DOHH2 (cell line): ENCODE data around the gene SV2B.

Source experiments
- H3F3A ChIP-seq: fragments of 200-600 bp; sonication (generic), shearing (Covaris generic); 2 replicates; pipeline ENCODE4 v1.6.0; 2016; ENCODE audit warnings: antibody characterized with exemption, mild to moderate bottlenecking; ENCODE audit not compliant: control insufficient read depth, insufficient read depth
- H3K27ac ChIP-seq: fragments of 200-600 bp; sonication (generic); 2 replicates; pipeline ENCODE4 v1.5.1; 2014; ENCODE audit warnings: low read depth, mild to moderate bottlenecking, low read length, moderate library complexity
- H3K27me3 ChIP-seq: fragments of 200-600 bp; sonication (generic); 2 replicates; pipeline ENCODE4 v1.6.1; 2014; ENCODE audit warnings: mild to moderate bottlenecking, low read length, mixed read lengths; ENCODE audit not compliant: control insufficient read depth
- H3K36me3 ChIP-seq: fragments of 200-600 bp; sonication (generic); 2 replicates; pipeline ENCODE4 v1.6.1; 2014; ENCODE audit warnings: mild to moderate bottlenecking, low read length, moderate library complexity, mixed read lengths; ENCODE audit not compliant: control insufficient read depth
- H3K4me1 ChIP-seq: fragments of 200-600 bp; sonication (generic); 2 replicates; pipeline ENCODE4 v1.6.1; 2014; ENCODE audit warnings: mild to moderate bottlenecking, low read length, mixed read lengths; ENCODE audit not compliant: control insufficient read depth
- H3K4me2 ChIP-seq: fragments of 200-600 bp; sonication (generic); 2 replicates; pipeline ENCODE4 v1.6.0; 2014; ENCODE audit warnings: mild to moderate bottlenecking, low read length, moderate library complexity
- H3K4me3 ChIP-seq: fragments of 200-600 bp; sonication (generic); 2 replicates; pipeline ENCODE4 v1.5.1; 2014; ENCODE audit warnings: mild to moderate bottlenecking, low read length, mixed read lengths
- H3K79me2 ChIP-seq: fragments of 200-600 bp; sonication (generic); 2 replicates; pipeline ENCODE4 v1.6.1; 2014; ENCODE audit warnings: mild to moderate bottlenecking, low read length, mixed read lengths; ENCODE audit not compliant: control insufficient read depth
- H3K9me2 ChIP-seq: fragments of 200-600 bp; sonication (generic); replicated peaks from 2 replicates; pipeline ENCODE4 v1.6.1; 2014; ENCODE audit warnings: mild to moderate bottlenecking, low read length, mixed read lengths; ENCODE audit not compliant: control insufficient read depth
- H3K9me3 ChIP-seq: fragments of 200-600 bp; sonication (generic); 2 replicates; pipeline ENCODE4 v1.6.1; 2014; ENCODE audit warnings: antibody characterized with exemption, low read length, mixed read lengths; ENCODE audit not compliant: control insufficient read depth, insufficient read depth
- H4K20me1 ChIP-seq: fragments of 200-600 bp; sonication (generic); 2 replicates; pipeline ENCODE4 v1.6.0; 2014; ENCODE audit warnings: low read depth, mild to moderate bottlenecking, antibody characterized with exemption, low read length, moderate library complexity; ENCODE audit not compliant: control insufficient read depth, insufficient read depth
- EZH2phosphoT487 ChIP-seq: fragments of 200-600 bp; sonication (generic); IDR thresholded peaks from 2 replicates; pipeline ENCODE4 v1.6.1; 2017; ENCODE audit warnings: borderline replicate concordance, mild to moderate bottlenecking, antibody characterized with exemption, low read length, moderate library complexity, mixed read lengths
- TF ChIP-seq, protein P1 (sequence below): fragments of 200-600 bp; sonication (generic); IDR thresholded peaks from one replicate; pipeline ENCODE4 v1.5.1; 2014; ENCODE audit warnings: antibody characterized with exemption, mild to moderate bottlenecking, low read depth, low read length; ENCODE audit not compliant: poor library complexity, severe bottlenecking

SV2B gene

DNA sequence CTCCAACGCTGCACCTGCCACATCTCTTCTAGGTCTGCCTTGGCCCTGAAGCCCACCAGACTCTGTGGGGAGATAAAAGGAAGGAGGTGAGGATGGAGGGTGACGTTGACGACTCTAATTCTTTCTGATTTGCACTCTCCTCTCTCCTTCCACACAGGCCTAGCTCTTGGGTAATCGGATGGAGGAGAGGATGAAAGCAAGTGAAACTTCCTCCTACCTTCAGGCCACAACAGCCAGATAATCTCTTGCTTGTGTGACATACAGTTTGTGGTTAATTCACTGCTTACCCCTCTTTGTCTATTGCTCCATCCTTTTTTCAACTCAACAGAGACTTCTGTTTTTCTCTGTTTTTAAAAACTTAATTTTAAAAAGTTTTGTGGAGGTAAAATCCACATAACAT, 208.1 kb downstream of the SV2B start:
- Histone ChIP-seq H3K9me2 (no peaks in the 10 kb centered on the region), H3K4me2 (no peak overlapping the region), H3K4me3 (no peak overlapping the region), H3K27ac (no peak overlapping the region), H3K9me3 (no peaks in the 10 kb centered on the region), H3K4me1 (no peaks in the 10 kb centered on the region), H3K79me2 (no peaks in the 10 kb centered on the region), H3F3A (no peaks in the 10 kb centered on the region), H4K20me1 (no peaks in the 10 kb centered on the region), H3K27me3 (peaks cover 11% of the 10 kb centered on the region; the same call in 1 of the 2 replicates), H3K36me3 (no peaks in the 10 kb centered on the region)
- TF ChIP-seq EZH2phosphoT487: no peak
- TF ChIP-seq, protein P1, sequence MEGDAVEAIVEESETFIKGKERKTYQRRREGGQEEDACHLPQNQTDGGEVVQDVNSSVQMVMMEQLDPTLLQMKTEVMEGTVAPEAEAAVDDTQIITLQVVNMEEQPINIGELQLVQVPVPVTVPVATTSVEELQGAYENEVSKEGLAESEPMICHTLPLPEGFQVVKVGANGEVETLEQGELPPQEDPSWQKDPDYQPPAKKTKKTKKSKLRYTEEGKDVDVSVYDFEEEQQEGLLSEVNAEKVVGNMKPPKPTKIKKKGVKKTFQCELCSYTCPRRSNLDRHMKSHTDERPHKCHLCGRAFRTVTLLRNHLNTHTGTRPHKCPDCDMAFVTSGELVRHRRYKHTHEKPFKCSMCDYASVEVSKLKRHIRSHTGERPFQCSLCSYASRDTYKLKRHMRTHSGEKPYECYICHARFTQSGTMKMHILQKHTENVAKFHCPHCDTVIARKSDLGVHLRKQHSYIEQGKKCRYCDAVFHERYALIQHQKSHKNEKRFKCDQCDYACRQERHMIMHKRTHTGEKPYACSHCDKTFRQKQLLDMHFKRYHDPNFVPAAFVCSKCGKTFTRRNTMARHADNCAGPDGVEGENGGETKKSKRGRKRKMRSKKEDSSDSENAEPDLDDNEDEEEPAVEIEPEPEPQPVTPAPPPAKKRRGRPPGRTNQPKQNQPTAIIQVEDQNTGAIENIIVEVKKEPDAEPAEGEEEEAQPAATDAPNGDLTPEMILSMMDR: no peak

DNA sequence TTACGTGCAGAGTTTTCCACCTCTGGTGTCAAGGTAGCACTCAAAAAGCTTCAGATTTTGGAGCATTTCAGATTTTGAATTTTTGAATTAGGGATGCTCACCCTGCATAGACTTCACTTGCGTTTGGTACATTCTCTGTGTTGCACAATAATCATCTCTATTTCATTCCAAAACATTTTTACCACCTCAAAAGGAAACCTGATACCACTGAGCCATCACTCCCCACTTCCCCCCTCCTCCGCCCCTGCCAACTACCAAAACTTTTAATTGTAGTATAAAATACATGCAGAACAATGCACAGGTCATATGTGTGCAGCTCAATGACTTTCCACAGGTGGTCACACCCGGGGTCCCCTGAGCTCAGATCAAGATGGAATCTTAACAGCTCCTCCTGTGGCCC, 208.8 kb downstream of the SV2B start:
- Histone ChIP-seq H3K9me2 (no peaks in the 10 kb centered on the region), H3K4me2 (no peak overlapping the region), H3K36me3 (no peaks in the 10 kb centered on the region), H3K9me3 (no peaks in the 10 kb centered on the region), H3K27me3 (peaks cover 11% of the 10 kb centered on the region; the same call in 1 of the 2 replicates), H3F3A (no peaks in the 10 kb centered on the region), H3K79me2 (no peaks in the 10 kb centered on the region), H3K4me1 (no peaks in the 10 kb centered on the region), H3K27ac (no peak overlapping the region), H3K4me3 (no peak overlapping the region), H4K20me1 (no peaks in the 10 kb centered on the region)
- no peak for TF ChIP-seq EZH2phosphoT487
- TF ChIP-seq, protein P1: no peak

- no peak overlapping the region for H3K27ac ChIP-seq
- no peaks in the 10 kb centered on the region for H4K20me1 ChIP-seq
- H3K4me3 ChIP-seq: no peak overlapping the region
- no peaks in the 10 kb centered on the region for H3K36me3 ChIP-seq
- H3F3A ChIP-seq: no peaks in the 10 kb centered on the region
- H3K4me2 ChIP-seq: no peak overlapping the region
- H3K79me2 ChIP-seq: no peaks in the 10 kb centered on the region
- H3K27me3 ChIP-seq: peaks cover 6% of the 10 kb centered on the region; the same call in 1 of the 2 replicates
- no peaks in the 10 kb centered on the region for H3K9me3 ChIP-seq
- H3K4me1 ChIP-seq: no peaks in the 10 kb centered on the region
- no peaks in the 10 kb centered on the region for H3K9me2 ChIP-seq
- no peak for TF ChIP-seq EZH2phosphoT487
- TF ChIP-seq, protein P1: no peak
Measured at GRCh38 chr15:91311986-91312385, 211.9 kb downstream of the SV2B start.
